Panc1 (cell line): ENCODE data around the gene IL3RA. TPM values are rescaled to one million over a fixed set of nuclear protein-coding genes. Genes with fewer than 3 reads are reported as not detected.

Experiments
- ATAC-seq: fragments of 200-7000 bp; cut with Tn5 transposase; 2 replicates; pipeline ENCODE4 v1.9.1; 2020; ENCODE audit warnings: mild to moderate bottlenecking, moderate library complexity
- BruUV-seq: library from RNA; stranded (reverse); fragments of 400-500 nt; replicated peaks from 2 replicates; lab custom pipeline; 2021; lab: Mats Ljungman, UMichigan
- CTCF ChIA-PET: fragments of 300-600 bp; sonication (Branson Sonifier 250); formaldehyde crosslinking; loops from one replicate; lab custom pipeline; 2022; ENCODE audit warnings: antibody characterized with exemption; lab: Charles Lee
- POLR2A ChIA-PET: fragments of 300-600 bp; sonication (Branson Sonifier 250); formaldehyde crosslinking; loops from one replicate; lab custom pipeline; 2022; ENCODE audit warnings: antibody characterized with exemption; lab: Charles Lee
- DNase-seq: peaks from one replicate; pipeline ENCODE4 v3.0.0-alpha.2; 2010; ENCODE audit warnings: low read depth, low spot score
- H3K27ac ChIP-seq: 2 replicates; pipeline ENCODE4 v1.5.1; 2011; ENCODE audit warnings: mild to moderate bottlenecking, low read length, inconsistent platforms
- H3K27me3 ChIP-seq: fragments of 200-500 bp; sonication (Bioruptor generic); 2 replicates; pipeline ENCODE4 v1.6.0; 2014; ENCODE audit warnings: low read length, inconsistent platforms; ENCODE audit not compliant: control insufficient read depth, insufficient read depth
- H3K36me3 ChIP-seq: fragments of 200-500 bp; sonication (Bioruptor generic); 2 replicates; pipeline ENCODE4 v1.5.1; 2014; ENCODE audit warnings: inconsistent platforms, mild to moderate bottlenecking, low read length, moderate library complexity; ENCODE audit not compliant: control insufficient read depth, insufficient read depth
- H3K4me1 ChIP-seq: 2 replicates; pipeline ENCODE4 v1.5.1; 2011; ENCODE audit warnings: inconsistent platforms, mild to moderate bottlenecking, low read length, moderate library complexity; ENCODE audit not compliant: control insufficient read depth, insufficient read depth
- H3K4me3 ChIP-seq, 2 experiments: 2 replicates each; pipeline ENCODE4 v1.5.1; 2011 to 2012; ENCODE audit warnings: low read depth in 2 of 2, low read length in 2 of 2, mild to moderate bottlenecking in 2 of 2, inconsistent platforms in 1 of 2, moderate library complexity in 1 of 2
- H3K9me3 ChIP-seq: fragments of 200-500 bp; sonication (Bioruptor generic); 2 replicates; pipeline ENCODE4 v1.5.1; 2014; ENCODE audit warnings: low read depth, mild to moderate bottlenecking, inconsistent platforms, low read length, moderate library complexity; ENCODE audit not compliant: control insufficient read depth, insufficient read depth
- POLR2AphosphoS5 ChIP-seq: IDR thresholded peaks from 2 replicates; pipeline ENCODE4 v1.6.1; 2012; ENCODE audit warnings: mild to moderate bottlenecking, low read depth, low read length, moderate library complexity
- SIN3A ChIP-seq: IDR thresholded peaks from 2 replicates; pipeline ENCODE4 v1.6.1; 2012; ENCODE audit warnings: low read depth, mild to moderate bottlenecking, low read length, moderate library complexity, borderline replicate concordance; ENCODE audit not compliant: insufficient read depth
- TCF7L2 ChIP-seq: IDR thresholded peaks from 2 replicates; pipeline ENCODE4 v1.6.1; 2011; ENCODE audit warnings: mild to moderate bottlenecking, low read depth, low read length, inconsistent platforms
- in situ Hi-C: cut with HindIII; loops from 2 replicates; pipeline ENCODE4 v1.10.0; 2016; ENCODE audit warnings: low sequenced_read_pairs, low pct_unique_long_range_greater_than_20kb
- intact Hi-C: fragments of 100-400 bp; cut with micrococcal nuclease; formaldehyde crosslinking; loops from one replicate; pipeline ENCODE4 v1.10.0; 2022; ENCODE audit not compliant: unreplicated experiment
- total RNA-seq: library from RNA; stranded (reverse); gene quantifications from one replicate; pipeline ENCODE4 v1.2.1, GENCODE V29; 2021; ENCODE audit not compliant: unreplicated experiment
- TF ChIP-seq, protein P1 (sequence below): fragments of 450-650 bp; IDR thresholded peaks from 2 replicates; pipeline ENCODE4 v1.5.1; 2017; ENCODE audit warnings: mild to moderate bottlenecking
- TF ChIP-seq, protein P2 (sequence below), 2 experiments: IDR thresholded peaks; 2 replicates each; pipeline ENCODE4 v1.6.1; 2011 to 2012; ENCODE audit warnings: low read depth in 2 of 2, control low read depth in 1 of 2, low read length in 1 of 2, mild to moderate bottlenecking in 1 of 2, moderate library complexity in 1 of 2; ENCODE audit not compliant: insufficient read depth in 1 of 2

The IL3RA gene
- total RNA-seq, 1 experiment from 2014 or later = 0.28 TPM

DNA sequence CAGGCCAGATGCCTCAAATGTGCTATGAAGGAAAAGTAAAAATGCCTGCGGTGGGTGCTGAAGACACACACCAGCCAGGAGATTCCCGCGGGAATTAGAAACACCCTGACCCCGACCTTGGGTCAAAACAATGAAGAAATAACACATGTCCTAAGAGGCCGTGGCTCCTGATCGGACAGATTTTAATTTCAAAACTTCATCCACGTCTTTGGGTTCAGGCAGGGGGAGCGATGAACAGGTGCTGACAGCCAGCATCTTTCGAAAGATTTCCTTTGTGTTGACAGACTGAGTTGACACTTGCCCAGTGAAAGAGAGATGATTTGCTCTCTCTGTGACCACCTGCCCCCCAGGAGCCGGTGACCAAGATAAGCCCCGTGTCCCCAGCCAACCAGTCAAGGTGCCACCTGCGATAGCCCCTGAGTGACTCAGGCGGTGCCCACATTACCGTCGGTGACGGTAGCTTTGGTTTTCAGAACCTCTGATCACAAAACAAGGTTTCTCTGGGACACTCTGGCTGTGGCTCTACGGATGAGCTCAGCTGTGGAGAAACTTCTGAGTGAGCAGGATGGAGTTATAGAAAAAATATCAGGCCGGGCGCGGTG lies 11.0 kb upstream of the IL3RA start:
- TF ChIP-seq, protein P1, sequence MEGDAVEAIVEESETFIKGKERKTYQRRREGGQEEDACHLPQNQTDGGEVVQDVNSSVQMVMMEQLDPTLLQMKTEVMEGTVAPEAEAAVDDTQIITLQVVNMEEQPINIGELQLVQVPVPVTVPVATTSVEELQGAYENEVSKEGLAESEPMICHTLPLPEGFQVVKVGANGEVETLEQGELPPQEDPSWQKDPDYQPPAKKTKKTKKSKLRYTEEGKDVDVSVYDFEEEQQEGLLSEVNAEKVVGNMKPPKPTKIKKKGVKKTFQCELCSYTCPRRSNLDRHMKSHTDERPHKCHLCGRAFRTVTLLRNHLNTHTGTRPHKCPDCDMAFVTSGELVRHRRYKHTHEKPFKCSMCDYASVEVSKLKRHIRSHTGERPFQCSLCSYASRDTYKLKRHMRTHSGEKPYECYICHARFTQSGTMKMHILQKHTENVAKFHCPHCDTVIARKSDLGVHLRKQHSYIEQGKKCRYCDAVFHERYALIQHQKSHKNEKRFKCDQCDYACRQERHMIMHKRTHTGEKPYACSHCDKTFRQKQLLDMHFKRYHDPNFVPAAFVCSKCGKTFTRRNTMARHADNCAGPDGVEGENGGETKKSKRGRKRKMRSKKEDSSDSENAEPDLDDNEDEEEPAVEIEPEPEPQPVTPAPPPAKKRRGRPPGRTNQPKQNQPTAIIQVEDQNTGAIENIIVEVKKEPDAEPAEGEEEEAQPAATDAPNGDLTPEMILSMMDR = no peak
- no peak for TF ChIP-seq TCF7L2
- TF ChIP-seq, protein P2, sequence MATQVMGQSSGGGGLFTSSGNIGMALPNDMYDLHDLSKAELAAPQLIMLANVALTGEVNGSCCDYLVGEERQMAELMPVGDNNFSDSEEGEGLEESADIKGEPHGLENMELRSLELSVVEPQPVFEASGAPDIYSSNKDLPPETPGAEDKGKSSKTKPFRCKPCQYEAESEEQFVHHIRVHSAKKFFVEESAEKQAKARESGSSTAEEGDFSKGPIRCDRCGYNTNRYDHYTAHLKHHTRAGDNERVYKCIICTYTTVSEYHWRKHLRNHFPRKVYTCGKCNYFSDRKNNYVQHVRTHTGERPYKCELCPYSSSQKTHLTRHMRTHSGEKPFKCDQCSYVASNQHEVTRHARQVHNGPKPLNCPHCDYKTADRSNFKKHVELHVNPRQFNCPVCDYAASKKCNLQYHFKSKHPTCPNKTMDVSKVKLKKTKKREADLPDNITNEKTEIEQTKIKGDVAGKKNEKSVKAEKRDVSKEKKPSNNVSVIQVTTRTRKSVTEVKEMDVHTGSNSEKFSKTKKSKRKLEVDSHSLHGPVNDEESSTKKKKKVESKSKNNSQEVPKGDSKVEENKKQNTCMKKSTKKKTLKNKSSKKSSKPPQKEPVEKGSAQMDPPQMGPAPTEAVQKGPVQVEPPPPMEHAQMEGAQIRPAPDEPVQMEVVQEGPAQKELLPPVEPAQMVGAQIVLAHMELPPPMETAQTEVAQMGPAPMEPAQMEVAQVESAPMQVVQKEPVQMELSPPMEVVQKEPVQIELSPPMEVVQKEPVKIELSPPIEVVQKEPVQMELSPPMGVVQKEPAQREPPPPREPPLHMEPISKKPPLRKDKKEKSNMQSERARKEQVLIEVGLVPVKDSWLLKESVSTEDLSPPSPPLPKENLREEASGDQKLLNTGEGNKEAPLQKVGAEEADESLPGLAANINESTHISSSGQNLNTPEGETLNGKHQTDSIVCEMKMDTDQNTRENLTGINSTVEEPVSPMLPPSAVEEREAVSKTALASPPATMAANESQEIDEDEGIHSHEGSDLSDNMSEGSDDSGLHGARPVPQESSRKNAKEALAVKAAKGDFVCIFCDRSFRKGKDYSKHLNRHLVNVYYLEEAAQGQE (IDR thresholded peaks at IDR 0.05; ENCODE audit: insufficient read depth in 1 of 2, low read depth in 2 of 2, low read length in 1 of 2) = no peak
- no peak for TF ChIP-seq POLR2AphosphoS5
- TF ChIP-seq SIN3A = no peak
- in situ Hi-C loops (no loop called here), intact Hi-C loops (no loop called here)
- BruUV-seq = no TSS peak
- ChIA-PET POLR2A (no interaction called here), CTCF (no interaction called here)
- Histone ChIP-seq H3K27ac (no peak overlapping the region), H3K36me3 (no peaks in the 10 kb centered on the region), H3K4me1 (no peaks in the 10 kb centered on the region), H3K9me3 (no peaks in the 10 kb centered on the region), H3K27me3 (no peaks in the 10 kb centered on the region), H3K4me3 (no peak overlapping the region)
- DNase-seq (no peak), ATAC-seq (no peak)

DNA sequence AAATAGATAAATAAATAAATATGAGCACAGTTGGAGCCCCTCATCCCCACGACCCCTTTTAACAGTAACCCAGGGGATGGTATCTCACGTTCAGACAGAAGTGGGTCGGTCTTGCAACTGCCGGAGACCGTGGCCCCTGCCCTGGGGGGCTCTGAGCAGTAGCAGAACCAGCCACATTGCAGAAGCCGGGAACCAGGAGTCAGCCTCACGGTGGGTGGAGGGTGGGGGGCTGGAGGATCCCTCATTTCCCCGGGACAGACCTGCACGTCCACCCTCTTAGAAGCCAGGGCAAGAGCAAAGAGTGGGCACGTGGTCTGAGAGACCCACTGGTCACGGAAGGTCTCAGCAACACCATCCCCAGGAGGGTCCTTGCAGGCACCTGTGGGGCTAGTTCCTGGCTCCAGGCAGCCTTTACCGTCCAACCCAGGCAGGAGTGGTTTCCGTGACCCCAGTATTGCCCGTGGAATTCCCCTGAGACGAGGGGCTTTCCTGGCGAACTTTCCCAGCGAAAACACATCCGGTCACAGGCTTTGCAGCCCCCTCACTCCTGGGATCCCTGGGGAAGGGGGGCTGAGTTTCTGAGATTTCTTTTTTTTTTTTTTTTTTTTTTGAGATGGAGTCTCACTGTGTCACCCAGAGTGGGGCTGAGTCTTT lies 8.8 kb upstream of the IL3RA start:
- Histone ChIP-seq H3K27me3 (no peaks in the 10 kb centered on the region), H3K27ac (no peak overlapping the region), H3K4me1 (no peaks in the 10 kb centered on the region), H3K36me3 (no peaks in the 10 kb centered on the region), H3K4me3 (no peak overlapping the region), H3K9me3 (no peaks in the 10 kb centered on the region)
- DNase-seq (no peak), ATAC-seq (no peak)
- intact Hi-C loops (no loop called here), in situ Hi-C loops (no loop called here)
- POLR2A ChIA-PET = no interaction called here
- BruUV-seq = no TSS peak
- TF ChIP-seq, protein P1 = no peak
- TF ChIP-seq, protein P2 (IDR thresholded peaks at IDR 0.05; ENCODE audit: insufficient read depth in 1 of 2, low read depth in 2 of 2, low read length in 1 of 2) = no peak
- TF ChIP-seq SIN3A = no peak
- no peak for TF ChIP-seq POLR2AphosphoS5
- no peak for TF ChIP-seq TCF7L2
- CTCF ChIA-PET = no interaction called here
